Prostate gland (tissue), 2 donors: ENCODE results near the gene SYT2.

Experiments
- CTCF ChIP-seq, 4 experiments: fragments of 200-600 bp in 2 of 4; fragments of 450-650 bp in 2 of 4; sonication (generic) in 2 of 4; IDR thresholded peaks; 1 replicate in 3 of 4; 2 replicates in 1 of 4; pipeline ENCODE4 v1.5.1; 2016 to 2019; ENCODE audit warnings: antibody characterized with exemption in 4 of 4, mild to moderate bottlenecking in 2 of 4, moderate library complexity in 2 of 4
- POLR2A ChIP-seq: fragments of 450-650 bp; IDR thresholded peaks from one replicate; pipeline ENCODE4 v1.6.1; 2016; ENCODE audit warnings: antibody characterized with exemption, mild to moderate bottlenecking
- POLR2AphosphoS5 ChIP-seq: sonication (generic); formaldehyde crosslinking; IDR thresholded peaks from one replicate; pipeline ENCODE4 v1.6.1; 2017; ENCODE audit warnings: antibody characterized with exemption

- no peak for TF ChIP-seq CTCF (IDR thresholded peaks at IDR 0.05)
- no peak for TF ChIP-seq POLR2AphosphoS5
- TF ChIP-seq POLR2A, result no peak
Measured at GRCh38 chr1:202588503-202589189, 121.6 kb downstream of the SYT2 start.
